EH (cell line): ENCODE results near the gene GALK2.

ENCODE experiments used
- DNase-seq: peaks from one replicate; pipeline ENCODE4 v3.0.0-alpha.2; 2015; ENCODE audit warnings: low read depth

GALK2 gene

DNA sequence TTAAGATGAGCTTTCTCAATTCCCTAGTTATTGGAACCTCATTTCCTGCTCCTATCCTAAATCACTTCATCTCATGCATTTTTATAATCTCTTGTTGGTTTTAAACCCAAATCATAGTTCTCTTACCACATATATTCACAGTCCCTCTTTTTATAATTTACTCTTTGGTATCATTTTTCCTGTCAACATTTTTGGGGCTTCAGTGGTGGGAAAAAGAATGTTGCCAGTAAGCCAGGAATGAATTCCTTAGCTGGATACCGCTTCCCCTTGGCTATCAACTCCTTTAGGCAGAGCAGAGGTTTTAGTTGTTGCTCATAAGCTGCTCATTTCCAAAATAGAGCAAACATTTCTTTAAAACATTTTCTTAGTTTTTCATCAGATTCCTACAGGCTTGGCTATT, 112.3 kb downstream of the GALK2 start:
- DNase-seq, result peak; percentile 96

- DNase-seq, result no peak
These were observed 116.8 kb downstream of the GALK2 start for GRCh38 chr15:49286649-49287404.

DNA sequence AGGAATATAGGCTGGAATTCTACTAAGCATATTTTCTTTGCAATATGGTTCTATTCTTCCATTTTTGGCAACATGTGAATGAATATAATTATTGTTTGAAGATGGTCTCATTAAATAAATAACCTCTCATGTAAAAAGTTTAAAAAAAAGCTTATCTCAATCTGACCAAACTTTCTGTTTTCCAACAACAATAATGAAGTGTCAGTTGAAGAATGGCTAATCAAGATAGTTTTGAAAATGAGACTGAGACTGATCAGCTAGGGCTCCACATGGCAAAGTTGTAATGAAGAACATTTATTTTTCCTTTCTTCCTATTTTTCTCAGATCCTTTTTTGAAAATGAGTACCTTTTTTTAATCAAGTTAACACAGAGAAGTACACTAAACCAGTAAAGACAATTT, 117.4 kb downstream of the GALK2 start:
- DNase-seq, result no peak

- DNase-seq, result no peak
These were observed 118.3 kb downstream of the GALK2 start for GRCh38 chr15:49288391-49288790.

DNA sequence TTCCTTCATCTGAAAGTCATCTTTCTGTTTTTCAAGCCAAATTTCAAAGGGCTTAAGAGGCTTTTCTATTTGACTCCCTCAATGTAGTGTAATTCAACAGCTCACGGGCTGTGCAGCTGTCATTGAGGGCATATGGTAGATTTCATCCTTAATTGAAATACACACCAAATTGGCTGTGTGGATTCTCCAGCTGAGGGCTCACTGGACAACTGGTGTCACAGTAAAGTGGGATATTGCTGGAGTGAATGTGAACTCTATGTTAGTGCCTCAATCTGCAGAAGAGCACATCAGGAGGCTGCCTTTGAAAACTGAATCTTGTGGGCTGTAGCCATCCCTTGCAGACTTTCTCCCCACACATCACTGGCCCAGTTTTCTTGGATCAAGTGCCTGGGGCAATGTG, 120.1 kb downstream of the GALK2 start:
- DNase-seq, result no peak

GRCh38 chr15:49293941-49294340, 123.9 kb downstream of the GALK2 start:
- DNase-seq, result no peak

GRCh38 chr15:49296258-49296657, 126.2 kb downstream of the GALK2 start:
- no peak for DNase-seq

DNA sequence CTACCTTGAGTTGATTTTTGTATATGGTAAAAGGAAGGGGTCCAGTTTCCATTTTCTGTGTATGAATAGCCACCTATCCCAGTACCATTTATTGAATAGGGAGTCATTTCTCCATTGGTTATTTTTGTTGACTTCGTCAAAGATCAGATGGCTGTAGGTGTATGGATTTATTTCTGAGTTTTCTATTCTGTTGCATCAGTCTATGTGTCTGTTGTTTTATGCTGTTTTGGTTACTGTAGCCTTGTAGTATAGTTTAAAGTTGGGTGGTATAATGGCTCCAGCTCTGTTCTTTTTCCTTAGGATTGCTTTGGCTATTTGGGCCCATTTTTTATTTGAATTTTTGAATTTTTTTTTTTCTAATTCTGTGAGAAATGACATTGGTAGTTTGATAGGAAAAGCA, 127.5 kb downstream of the GALK2 start:
- DNase-seq, result no peak

DNA sequence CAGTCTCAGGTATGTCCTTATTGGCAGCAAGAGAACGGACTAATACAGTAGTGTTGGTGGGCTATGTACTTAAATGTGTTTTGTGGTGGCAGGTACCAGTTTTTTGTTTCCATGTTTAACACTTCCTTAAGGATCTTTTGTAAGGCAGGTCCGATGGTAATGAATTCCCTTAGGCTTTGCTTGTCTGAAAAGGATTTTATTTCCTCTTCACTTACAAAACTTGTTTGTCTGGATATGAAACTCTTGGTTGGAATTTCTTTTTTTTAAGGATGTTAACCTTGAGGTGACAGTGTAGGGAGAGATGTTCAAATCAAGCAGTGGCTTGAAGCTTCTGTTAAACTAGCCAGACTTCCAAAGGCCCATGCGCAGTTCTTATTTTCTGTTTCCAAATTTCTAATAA, 130.8 kb downstream of the GALK2 start:
- no peak for DNase-seq

GRCh38 chr15:49301562-49301961, 131.5 kb downstream of the GALK2 start:
- peak; percentile 22 for DNase-seq

- no peak for DNase-seq
These were observed 133.0 kb downstream of the GALK2 start for GRCh38 chr15:49303003-49303402.

GRCh38 chr15:49306551-49306950, 136.5 kb downstream of the GALK2 start:
- no peak for DNase-seq

DNA sequence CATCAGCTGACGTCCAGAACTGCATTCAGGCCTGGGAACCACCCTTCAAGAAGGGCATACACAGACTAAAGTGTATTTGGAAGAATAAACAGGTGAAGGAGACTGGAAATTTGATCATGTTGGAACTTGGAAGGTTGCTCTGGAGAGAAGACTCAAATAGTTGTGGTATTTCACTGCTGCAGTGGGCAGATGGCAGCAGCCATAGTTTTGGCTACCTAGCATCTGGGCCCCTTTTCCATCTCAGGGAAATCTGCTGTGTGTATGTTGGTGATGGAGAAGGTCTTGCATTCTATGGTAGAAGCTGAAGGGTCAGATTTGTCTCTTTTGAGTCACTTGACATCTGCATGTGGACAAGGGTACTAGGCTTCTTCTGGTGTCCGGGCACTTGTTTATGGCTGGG, 138.6 kb downstream of the GALK2 start:
- DNase-seq, result no peak

DNA sequence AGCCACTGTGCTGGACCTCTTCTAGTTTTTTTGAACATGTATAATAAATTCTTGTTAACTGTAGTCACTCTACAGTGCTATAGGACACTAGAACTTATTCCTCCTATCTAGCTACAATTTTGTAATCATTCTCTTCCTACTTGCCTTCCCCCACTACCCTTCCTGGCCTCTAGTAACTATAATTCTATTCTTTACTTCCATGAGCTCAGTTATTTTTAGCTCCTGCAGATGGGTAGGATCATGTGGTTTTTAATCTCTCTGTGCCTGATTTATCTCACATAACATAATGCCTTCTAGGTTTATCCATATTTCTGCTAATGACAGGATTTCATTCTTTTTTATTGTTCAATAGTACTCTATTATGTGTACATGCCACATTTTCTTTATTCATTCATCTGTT, 139.8 kb downstream of the GALK2 start:
- DNase-seq, result peak; percentile 13

DNA sequence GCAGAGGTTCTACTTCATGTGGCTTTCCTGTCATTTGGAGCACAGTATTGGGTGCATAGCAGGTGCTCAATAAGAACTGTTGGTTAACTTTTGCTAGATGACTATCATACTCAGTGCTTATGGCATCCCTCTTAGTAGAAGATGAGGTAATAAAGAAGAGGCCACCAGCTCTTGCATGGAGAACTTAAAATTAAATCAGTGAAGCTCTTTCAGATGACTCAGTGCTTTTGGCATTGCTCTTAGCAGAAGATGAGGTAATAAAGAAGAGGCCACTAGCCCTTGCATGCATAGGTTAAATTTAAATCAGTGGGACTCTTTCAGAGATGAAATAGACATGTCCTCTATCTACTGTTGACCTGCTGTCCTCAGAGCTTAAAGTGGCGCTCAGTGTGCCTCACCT, 143.6 kb downstream of the GALK2 start:
- DNase-seq, result peak; percentile 89

DNA sequence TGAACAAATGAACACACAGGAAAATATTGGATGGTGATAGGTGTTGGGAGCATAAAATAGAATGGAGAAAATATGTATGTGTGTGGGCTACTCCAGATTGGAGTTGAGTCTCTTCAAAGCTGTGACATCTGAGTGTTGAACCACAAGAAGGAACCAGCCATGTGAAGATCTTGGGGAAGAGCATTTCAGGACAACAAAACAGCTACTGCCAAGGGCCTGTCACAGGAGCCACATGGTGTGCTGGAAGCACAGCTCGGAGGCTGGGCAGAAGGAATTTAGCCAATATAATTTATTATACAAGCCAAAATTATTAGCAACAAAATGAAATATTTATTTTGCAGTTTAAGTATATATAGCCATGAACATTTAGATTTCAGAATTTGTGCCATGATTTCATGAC, 144.7 kb downstream of the GALK2 start:
- no peak for DNase-seq

DNA sequence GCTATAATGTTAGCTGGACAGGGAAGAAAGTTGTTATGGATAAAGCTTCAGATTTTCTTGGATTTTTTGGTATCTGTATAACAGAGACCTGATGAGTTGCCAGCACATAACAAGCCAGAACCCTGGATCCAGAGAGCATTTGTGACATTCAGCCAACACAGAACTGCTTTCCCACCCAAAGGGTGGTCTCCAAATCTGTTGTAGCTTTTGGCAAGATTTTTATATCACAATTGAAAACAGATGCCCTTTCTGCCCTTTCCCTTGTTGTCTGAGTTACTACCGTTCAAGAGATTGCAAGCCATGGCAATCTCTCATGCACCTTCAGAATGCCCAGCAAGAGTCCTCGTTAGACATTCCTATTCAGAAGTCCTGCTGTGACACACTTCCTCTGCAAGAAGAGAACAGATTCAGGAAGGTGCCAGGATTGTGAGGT, 145.4 kb downstream of the GALK2 start:
- DNase-seq, result peak; percentile 27

- no peak for DNase-seq
These were observed 150.3 kb downstream of the GALK2 start for GRCh38 chr15:49320351-49320750.

GRCh38 chr15:49323207-49323606, 153.2 kb downstream of the GALK2 start:
- DNase-seq, result peak; percentile 38

GRCh38 chr15:49327927-49328326, 157.9 kb downstream of the GALK2 start:
- DNase-seq, result no peak

GRCh38 chr15:49328941-49329340, 158.9 kb downstream of the GALK2 start:
- no peak for DNase-seq

DNA sequence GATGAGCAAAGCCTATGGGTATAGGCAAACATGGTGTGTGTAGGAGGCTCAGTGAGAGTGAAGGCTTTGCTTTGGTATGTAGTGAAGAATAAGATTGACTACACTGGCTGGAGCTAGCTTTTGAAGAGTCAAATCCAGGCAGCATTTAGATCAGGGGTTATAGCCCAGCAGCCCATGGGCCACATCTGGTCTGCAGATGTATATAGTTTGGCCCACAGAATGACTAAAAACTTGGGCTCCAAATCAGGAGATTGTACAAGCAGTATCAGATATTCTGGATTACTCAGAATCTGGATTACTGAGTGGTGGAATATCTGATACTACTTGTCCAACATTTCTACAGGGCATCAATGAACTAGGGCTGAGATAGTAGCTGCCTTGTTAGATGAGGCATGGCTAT, 160.1 kb downstream of the GALK2 start:
- DNase-seq, result no peak

DNA sequence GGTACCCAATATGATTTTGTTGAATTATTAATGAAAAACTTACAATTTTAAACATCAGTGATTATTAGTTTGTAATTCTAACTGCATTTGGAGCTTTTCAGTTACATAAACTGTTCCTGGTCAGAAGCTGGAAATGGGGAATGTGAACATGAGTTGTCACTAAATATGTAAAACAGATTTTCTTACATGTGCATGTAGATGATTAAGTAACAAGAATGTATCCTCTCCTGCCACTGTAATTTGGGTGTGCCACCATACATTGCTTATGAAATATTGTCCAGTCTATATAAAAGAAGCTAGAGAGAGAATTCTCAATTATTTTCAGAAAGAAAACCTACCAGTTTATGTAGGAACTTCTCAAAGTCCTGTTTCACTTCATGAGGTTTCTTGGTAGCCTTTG, 161.4 kb downstream of the GALK2 start:
- no peak for DNase-seq

- DNase-seq, result peak; percentile 18
These were observed 161.9 kb downstream of the GALK2 start for GRCh38 chr15:49331951-49332350.
